Glomerular visceral epithelial cell (primary cell): Measurements from ENCODE around the gene ERICH4.
"Not testable (repeated sequence)": the region's sequence is repeated elsewhere in the genome, so short reads cannot be mapped to it uniquely, and the experiment has no call there.

ENCODE experiments used
- DNase-seq: peaks from one replicate; pipeline ENCODE4 v3.0.0-alpha.2; 2016; ENCODE audit errors: extremely low spot score

The ERICH4 gene

GRCh38 chr19:41478875-41479756, 36.2 kb downstream of the ERICH4 start:
- no peak for DNase-seq

- no peak for DNase-seq
Observed at GRCh38 chr19:41479757-41480191, 36.8 kb downstream of the ERICH4 start.

GRCh38 chr19:41480336-41480735, 37.4 kb downstream of the ERICH4 start:
- no peak for DNase-seq

GRCh38 chr19:41484822-41485221, 41.9 kb downstream of the ERICH4 start:
- no peak for DNase-seq

GRCh38 chr19:41486953-41487352, 44.0 kb downstream of the ERICH4 start:
- DNase-seq = not testable (repeated sequence)

GRCh38 chr19:41492843-41493242, 49.9 kb downstream of the ERICH4 start:
- DNase-seq = no peak
